GM19328 (cell line): ENCODE data around the gene ITPR1.
A peak's percentile ranks its signal among the peaks of the same experiment; 100 is the strongest.

Experiments
- ATAC-seq: cut with Tn5 transposase; IDR thresholded peaks from one replicate; pipeline ENCODE4 v1.9.1; 2021; ENCODE audit warnings: mild to moderate bottlenecking, moderate library complexity; ENCODE audit not compliant: unreplicated experiment

Gene ITPR1

GRCh38 chr3:4818986-4819693 is 326.0 kb downstream of the ITPR1 start:
- ATAC-seq, result no peak

GRCh38 chr3:4819746-4820145 is 326.6 kb downstream of the ITPR1 start:
- ATAC-seq, result no peak

GRCh38 chr3:4820296-4821121 is 327.4 kb downstream of the ITPR1 start:
- no peak for ATAC-seq

GRCh38 chr3:4821338-4821737 is 328.2 kb downstream of the ITPR1 start:
- no peak for ATAC-seq

- no peak for ATAC-seq
These were observed 328.8 kb downstream of the ITPR1 start for GRCh38 chr3:4821975-4822374.

GRCh38 chr3:4822568-4822967 is 329.4 kb downstream of the ITPR1 start:
- no peak for ATAC-seq

- ATAC-seq, result no peak
These were observed 330.2 kb downstream of the ITPR1 start for GRCh38 chr3:4823385-4823784.

- no peak for ATAC-seq
These were observed 331.1 kb downstream of the ITPR1 start for GRCh38 chr3:4823986-4824925.

GRCh38 chr3:4824926-4825325 is 331.8 kb downstream of the ITPR1 start:
- no peak for ATAC-seq

- ATAC-seq, result no peak
These were observed 332.5 kb downstream of the ITPR1 start for GRCh38 chr3:4825436-4826236.

- ATAC-seq, result no peak
These were observed 333.3 kb downstream of the ITPR1 start for GRCh38 chr3:4826237-4827100.

- no peak for ATAC-seq
These were observed 334.6 kb downstream of the ITPR1 start for GRCh38 chr3:4827767-4828166.

GRCh38 chr3:4828279-4829030 is 335.3 kb downstream of the ITPR1 start:
- no peak for ATAC-seq

- no peak for ATAC-seq
These were observed 335.9 kb downstream of the ITPR1 start for GRCh38 chr3:4829031-4829394.

- no peak for ATAC-seq
These were observed 337.4 kb downstream of the ITPR1 start for GRCh38 chr3:4830586-4830914.

- ATAC-seq, result peak; percentile 16
These were observed 338.4 kb downstream of the ITPR1 start for GRCh38 chr3:4831580-4831950.

GRCh38 chr3:4833471-4833870 is 340.3 kb downstream of the ITPR1 start:
- ATAC-seq, result no peak

GRCh38 chr3:4834403-4834866 is 341.3 kb downstream of the ITPR1 start:
- peak; percentile 52 for ATAC-seq

- ATAC-seq, result no peak
These were observed 342.5 kb downstream of the ITPR1 start for GRCh38 chr3:4835616-4836043.
